Muscle layer of duodenum (tissue), 2 donors: ENCODE measurements around the gene ABCD3.
"Not testable (repeated sequence)": the region's sequence is repeated elsewhere in the genome, so short reads cannot be mapped to it uniquely, and the experiment has no call there.

Experiments used
- H3K27ac ChIP-seq: one replicate; pipeline ENCODE4 v1.7.0; 2013; ENCODE audit warnings: mild to moderate bottlenecking, low read length
- H3K27me3 ChIP-seq: one replicate; pipeline ENCODE4 v1.7.0; 2013; ENCODE audit warnings: low read depth, mild to moderate bottlenecking, control low read depth, low read length
- H3K36me3 ChIP-seq, 2 donors: one replicate each; pipeline ENCODE4 v1.7.0; 2013; ENCODE audit warnings: low read length in 2 of 2, control low read depth in 1 of 2, mild to moderate bottlenecking in 1 of 2; ENCODE audit not compliant: insufficient read depth in 2 of 2, control insufficient read depth in 1 of 2
- H3K4me1 ChIP-seq, 2 donors: one replicate each; pipeline ENCODE4 v1.7.0; 2013; ENCODE audit warnings: low read length in 2 of 2, mild to moderate bottlenecking in 2 of 2, control low read depth in 1 of 2, moderate library complexity in 1 of 2; ENCODE audit not compliant: insufficient read depth in 2 of 2, control insufficient read depth in 1 of 2
- H3K4me3 ChIP-seq, 2 donors: one replicate each; pipeline ENCODE4 v1.7.0; 2013; ENCODE audit warnings: low read length in 2 of 2, low read depth in 1 of 2, mild to moderate bottlenecking in 1 of 2
- H3K9me3 ChIP-seq, 2 donors: one replicate each; pipeline ENCODE4 v1.7.0; 2013; ENCODE audit warnings: low read length in 2 of 2, control low read depth in 1 of 2, mild to moderate bottlenecking in 1 of 2; ENCODE audit not compliant: control insufficient read depth in 1 of 2
- donor health status: healthy.

The ABCD3 gene

DNA sequence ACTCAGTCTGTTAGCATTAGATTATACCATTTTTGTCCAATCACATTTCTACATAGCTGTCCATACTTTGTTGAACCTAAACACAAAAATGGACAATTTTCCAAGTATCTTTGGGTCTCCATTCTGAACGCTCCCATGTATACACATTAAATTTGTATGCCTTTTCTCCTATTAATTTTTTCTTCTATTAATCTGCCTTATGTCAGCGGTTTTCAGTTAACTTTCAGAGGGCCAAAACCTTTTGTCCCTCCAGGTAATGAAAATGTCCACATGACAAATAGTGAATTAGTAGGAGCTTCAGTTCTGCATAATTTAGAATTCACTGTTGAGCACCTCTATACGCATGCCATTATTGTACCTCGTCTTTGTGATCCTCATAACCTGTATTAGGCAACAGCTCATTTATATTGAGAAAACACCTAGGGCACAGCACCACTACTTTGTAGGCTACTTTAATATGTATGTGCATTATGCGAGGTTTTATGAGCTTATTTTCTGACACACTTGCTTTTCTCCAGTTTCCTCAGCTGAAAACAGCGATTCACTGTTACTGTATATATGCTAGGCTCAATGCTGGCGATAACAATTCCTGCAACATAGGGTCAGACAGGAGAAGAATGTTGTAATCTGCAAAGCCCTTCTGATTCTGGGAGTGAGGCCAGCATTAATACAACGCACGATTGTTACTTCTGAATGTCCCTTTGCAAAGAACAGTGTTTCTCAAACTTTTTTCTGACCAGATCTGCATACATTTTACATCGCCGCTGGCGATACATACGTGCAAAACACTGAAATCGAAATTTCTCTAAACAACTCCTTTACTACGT is 1.1 kb upstream of the ABCD3 start:
- no peaks in the 10 kb centered on the region for H3K36me3 ChIP-seq
- peaks cover 5 to 27% of the 10 kb centered on the region in 2 donors for H3K4me1 ChIP-seq
- H3K27ac ChIP-seq, result peak overlapping the region; percentile 78
- H3K27me3 ChIP-seq, result no peaks in the 10 kb centered on the region
- H3K9me3 ChIP-seq, result no peaks in the 10 kb centered on the region
- H3K4me3 ChIP-seq, result peak overlapping the region; percentile 66 to 89

DNA sequence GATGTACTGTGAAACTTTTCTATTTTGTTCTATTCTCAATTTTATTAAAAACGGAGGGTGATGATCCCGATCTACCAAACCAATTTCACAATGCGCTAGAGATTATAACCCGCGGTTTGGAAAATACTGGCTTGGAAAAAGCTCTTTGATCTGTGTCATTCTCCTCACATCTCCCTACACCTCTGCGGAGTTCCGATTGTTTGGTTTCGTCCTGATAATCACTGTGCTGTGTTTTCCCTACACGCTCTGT is 536 bp upstream of the ABCD3 start:
- Histone ChIP-seq H3K27ac (peak overlapping the region; percentile 78), H3K9me3 (no peaks in the 10 kb centered on the region), H3K36me3 (no peaks in the 10 kb centered on the region), H3K27me3 (no peaks in the 10 kb centered on the region), H3K4me1 (peaks cover 5 to 27% of the 10 kb centered on the region in 2 donors), H3K4me3 (peak overlapping the region; percentile 66 to 89)

DNA sequence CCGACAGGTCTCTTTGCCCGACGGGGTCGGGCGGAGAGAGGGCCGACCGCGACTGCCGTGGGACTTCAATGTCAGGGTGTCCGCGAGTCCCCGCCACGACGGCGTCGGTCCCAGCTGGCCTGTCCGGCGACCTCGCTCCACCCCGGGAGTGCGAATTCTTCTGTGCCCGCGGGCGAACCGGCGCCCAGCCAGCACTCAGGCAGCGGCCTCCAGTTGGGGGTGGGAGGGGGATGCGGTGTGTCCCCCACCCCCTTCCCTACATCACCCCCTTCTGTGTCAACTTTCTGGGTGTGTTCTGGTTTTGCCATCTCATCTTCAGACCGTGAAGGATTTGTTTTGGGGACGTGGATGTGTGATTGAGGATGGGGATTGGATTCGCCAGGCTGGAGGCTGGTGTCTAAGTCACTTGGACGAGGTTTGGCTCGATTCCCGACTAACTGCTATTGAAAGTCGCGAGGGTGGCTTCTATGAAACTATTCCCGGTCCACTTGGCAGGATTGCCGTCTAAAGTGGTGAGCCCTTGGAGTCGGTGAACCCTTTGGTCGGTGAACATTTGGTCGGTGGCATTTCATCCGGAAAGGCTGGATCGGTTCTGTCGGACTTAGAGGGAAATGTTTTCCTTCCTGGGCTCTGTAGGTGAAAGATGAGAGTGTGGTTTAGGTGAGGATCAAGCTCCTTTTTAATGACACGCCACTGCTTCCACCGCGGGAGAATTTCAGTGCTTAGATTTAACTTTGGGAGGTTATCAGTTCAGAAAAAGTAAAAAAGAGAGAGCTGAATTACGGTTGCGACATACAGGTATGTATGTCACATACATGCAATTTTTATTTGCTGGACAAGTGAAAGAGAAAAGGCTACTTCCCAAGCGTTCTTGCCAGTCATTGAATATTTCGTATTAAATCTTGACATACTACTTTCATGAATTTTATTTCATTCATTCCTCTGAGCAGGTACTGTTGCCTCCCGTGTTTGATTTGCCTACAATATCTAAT is 771 bp downstream of the ABCD3 start:
- H3K4me1 ChIP-seq, result peaks cover 5 to 37% of the 10 kb centered on the region in 2 donors
- no peaks in the 10 kb centered on the region for H3K9me3 ChIP-seq
- no peaks in the 10 kb centered on the region for H3K27me3 ChIP-seq
- peak overlapping the region; percentile 77 to 89 for H3K4me3 ChIP-seq
- H3K36me3 ChIP-seq, result no peaks in the 10 kb centered on the region
- peak overlapping the region; percentile 65 for H3K27ac ChIP-seq

DNA sequence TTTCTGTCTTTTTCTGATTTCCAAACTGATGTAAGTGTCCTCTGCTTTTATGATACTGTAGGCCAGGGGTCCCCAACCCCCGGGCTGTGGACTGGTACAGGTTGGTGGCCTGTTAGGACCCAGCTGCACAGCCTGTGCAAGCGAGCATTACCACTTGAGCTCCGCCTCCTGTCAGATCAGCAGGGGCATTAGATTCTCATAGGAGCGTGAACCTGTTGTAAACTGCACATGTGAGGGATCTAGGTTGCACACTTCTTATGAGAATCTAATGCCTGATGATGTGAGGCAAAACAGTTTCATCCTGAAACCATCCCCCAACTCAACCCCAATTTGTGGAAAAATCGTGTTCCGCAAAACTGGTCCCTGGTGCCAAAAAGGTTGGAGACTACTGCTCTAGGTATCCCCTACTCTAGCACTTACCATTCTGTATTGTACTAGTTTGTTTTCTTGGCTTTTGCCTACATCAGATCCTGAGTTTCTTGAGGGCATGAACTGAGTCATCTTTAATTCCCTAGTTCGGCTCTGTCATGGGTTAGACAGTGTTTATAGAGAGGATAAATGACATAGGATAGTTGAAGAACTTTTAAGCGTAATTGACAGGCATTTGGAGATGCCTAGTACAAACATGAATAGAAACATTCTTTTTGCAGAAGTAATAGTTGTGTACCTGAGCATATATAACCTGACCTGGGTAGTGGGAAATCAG is 4.1 kb downstream of the ABCD3 start:
- H3K4me3 ChIP-seq, result no peak overlapping the region
- H3K4me1 ChIP-seq, result peaks cover under 1 to 33% of the 10 kb centered on the region in 2 donors
- no peaks in the 10 kb centered on the region for H3K9me3 ChIP-seq
- H3K27me3 ChIP-seq, result no peaks in the 10 kb centered on the region
- H3K27ac ChIP-seq, result no peak overlapping the region
- H3K36me3 ChIP-seq, result no peaks in the 10 kb centered on the region

DNA sequence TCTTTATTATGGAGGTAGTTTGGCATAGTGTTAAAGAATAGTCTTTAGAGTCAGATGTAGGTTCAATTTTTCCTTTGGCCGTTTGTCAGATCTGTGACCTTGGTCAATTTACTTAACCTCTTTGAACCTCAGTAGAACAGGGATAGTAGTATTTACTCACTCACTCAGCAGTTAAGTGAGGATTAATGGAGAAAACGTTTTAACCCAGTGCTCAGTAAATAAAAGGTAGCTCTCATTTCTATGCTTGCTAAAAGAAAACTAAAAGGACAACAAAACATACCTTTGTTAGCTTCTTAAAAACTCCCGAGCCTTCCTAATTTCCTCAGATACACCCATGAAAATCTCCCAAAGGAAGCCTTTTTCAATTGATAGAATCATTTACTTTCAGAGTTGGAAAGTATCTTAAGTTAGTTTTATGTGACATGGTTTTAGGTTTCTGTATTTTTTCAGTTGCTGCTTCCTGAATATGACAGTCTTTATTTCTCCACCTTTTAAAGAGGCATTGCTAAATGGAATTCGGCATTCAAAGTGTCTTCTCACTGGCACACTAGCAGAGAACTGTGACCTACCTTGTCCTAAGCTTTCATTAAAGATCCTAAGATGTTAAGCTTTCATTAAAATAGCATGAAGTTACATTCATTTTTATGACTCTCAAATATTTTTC is 7.8 kb downstream of the ABCD3 start:
- no peaks in the 10 kb centered on the region for H3K27me3 ChIP-seq
- peaks cover 0 to 19% of the 10 kb centered on the region in 2 donors for H3K4me1 ChIP-seq
- no peaks in the 10 kb centered on the region for H3K36me3 ChIP-seq
- no peak overlapping the region for H3K4me3 ChIP-seq
- no peaks in the 10 kb centered on the region for H3K9me3 ChIP-seq
- H3K27ac ChIP-seq, result peak overlapping the region; percentile 70

DNA sequence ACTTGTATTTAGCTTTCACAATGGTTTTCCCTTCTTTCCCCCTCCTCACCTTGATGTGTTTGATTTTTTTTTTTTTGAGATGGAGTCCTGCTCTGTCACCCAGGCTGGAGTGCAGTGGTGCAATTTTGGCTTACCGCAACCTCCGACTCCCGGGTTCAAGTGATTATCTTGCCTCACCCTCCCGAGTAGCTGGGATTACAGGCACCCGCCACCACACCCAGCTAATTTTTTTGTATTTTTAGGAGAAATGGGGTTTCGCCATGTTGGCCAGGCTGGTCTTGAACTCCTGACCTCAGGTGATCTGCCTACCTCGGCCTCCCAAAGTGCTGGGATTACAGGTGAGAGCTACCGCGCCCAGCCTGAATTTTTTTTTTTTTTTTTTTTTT is 8.3 kb downstream of the ABCD3 start:
- not testable (repeated sequence) for H3K27me3 ChIP-seq, H3K36me3 ChIP-seq, H3K4me3 ChIP-seq, H3K9me3 ChIP-seq
- Histone ChIP-seq H3K27ac (peak overlapping the region; percentile 70), H3K4me1 (peaks cover 0 to 16% of the 10 kb centered on the region in 2 donors)

DNA sequence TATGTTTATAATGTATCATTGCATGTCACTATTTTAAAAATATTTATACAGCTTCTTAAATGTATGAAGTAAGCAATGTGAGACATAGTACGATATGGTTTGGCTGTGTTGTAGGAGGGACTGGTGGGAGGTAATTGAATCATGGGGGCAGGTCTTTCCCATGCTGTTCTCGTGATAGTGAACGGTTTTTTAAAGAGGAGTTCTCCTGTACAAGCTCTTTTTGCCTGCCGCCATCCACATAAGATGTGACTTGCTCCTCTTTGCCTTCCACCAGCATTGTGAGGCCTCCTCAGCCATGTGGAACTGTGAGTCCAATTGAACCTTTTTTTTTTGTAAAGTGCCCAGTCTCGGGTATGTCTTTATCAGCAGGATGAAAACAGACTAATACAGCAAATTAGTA is 10.3 kb downstream of the ABCD3 start:
- no peak overlapping the region for H3K4me3 ChIP-seq
- no peaks in the 10 kb centered on the region for H3K36me3 ChIP-seq
- no peaks in the 10 kb centered on the region for H3K9me3 ChIP-seq
- peaks cover 0 to 8% of the 10 kb centered on the region in 2 donors for H3K4me1 ChIP-seq
- no peak overlapping the region for H3K27ac ChIP-seq
- no peaks in the 10 kb centered on the region for H3K27me3 ChIP-seq

DNA sequence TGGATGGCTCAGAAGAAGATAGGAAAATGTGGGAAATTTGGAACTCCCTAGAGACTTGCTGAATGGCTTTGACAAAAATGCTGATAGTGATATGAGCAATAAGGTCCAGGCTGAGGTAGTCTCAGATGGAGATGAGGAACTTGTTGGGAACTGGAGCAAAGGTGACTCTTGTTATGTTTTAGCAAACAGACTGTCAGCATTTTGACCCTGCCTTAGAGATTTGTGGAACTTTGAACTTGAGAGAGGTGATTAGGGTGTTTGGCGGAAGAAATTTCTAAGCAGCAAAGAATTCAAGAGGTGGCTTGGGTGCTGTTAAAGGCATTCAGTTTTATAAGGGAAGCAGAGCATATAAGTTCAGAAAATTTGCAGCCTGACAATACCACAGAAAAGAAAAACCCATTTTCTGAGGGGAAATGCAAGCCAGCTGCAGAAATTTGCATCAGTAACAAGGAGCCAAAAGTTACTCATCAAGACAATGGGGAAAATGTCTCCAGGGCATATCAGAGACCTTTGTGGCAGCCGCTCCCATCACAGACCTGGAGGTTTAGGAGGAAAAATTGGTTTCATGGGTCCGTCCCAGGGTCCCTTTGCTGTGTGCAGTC is 10.8 kb downstream of the ABCD3 start:
- H3K9me3 ChIP-seq, H3K27me3 ChIP-seq, H3K4me1 ChIP-seq, H3K27ac ChIP-seq, H3K36me3 ChIP-seq, H3K4me3 ChIP-seq: not testable (repeated sequence)

DNA sequence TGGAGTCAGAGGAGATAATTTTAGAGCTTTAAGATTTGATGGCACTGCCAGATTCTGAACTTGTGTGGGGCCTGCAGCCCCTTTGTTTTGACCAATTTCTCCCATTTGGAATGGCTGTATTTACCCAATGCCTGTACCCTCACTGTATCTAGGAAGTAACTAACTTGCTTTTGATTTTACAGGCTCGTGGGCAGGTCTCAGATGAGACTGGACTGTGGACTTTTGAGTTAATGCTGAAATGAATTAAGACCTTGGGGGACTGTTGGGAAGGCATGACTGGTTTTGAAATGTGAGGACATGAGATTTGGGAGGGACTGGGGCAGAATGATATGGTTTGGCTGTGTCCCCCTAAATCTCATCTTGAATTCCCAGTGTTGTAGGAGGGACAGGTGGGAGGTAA is 11.9 kb downstream of the ABCD3 start:
- H3K9me3 ChIP-seq, H3K4me1 ChIP-seq, H3K27me3 ChIP-seq, H3K36me3 ChIP-seq, H3K27ac ChIP-seq, H3K4me3 ChIP-seq: not testable (repeated sequence)

DNA sequence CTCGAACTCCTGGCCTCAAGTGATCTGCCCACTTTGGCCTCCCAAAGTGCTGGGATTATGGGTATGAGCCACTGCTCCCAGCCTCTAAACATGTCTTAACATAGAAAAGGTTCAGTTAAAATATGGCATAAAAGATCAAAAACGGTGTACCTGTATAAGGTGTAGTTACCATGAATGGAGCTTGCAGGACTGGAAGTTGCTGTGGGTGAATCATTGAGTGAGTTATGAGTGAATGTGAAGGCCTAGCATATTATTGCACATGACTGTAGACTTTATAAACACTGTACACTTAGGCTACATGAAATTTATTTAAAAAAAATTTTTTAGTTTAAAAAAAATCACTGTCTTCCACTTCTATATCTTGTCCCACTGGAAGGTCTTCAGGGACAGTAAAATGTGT is 15.7 kb downstream of the ABCD3 start:
- Histone ChIP-seq H3K27ac (no peak overlapping the region), H3K4me3 (no peak overlapping the region)

More for the DNA sequence above, 15.7 kb downstream of the ABCD3 start:
- Histone ChIP-seq H3K4me1 (peaks cover 0 to 6% of the 10 kb centered on the region in 2 donors), H3K9me3 (no peaks in the 10 kb centered on the region), H3K27me3 (no peaks in the 10 kb centered on the region), H3K36me3 (no peaks in the 10 kb centered on the region)
